IMR-90 (cell line): Measurements from ENCODE around the gene RPTOR. TPM values are rescaled to one million over a fixed set of nuclear protein-coding genes. Genes with fewer than 3 reads are reported as not detected.
A peak's percentile ranks its signal among the peaks of the same experiment; 100 is the strongest.

Experiments used
- ATAC-seq: fragments of 200-7000 bp; cut with Tn5 transposase; 2 replicates; pipeline ENCODE4 v1.9.1; 2020; ENCODE audit warnings: low read depth, mild to moderate bottlenecking, moderate library complexity
- BruUV-seq: library from RNA; stranded (reverse); fragments of 400-500 nt; replicated peaks from 2 replicates; lab custom pipeline; 2021; lab: Mats Ljungman, UMichigan
- CTCF ChIA-PET: fragments of 300-600 bp; formaldehyde crosslinking; extraction: SDS; loops from one replicate; lab custom pipeline; 2021; ENCODE audit warnings: antibody characterized with exemption; lab: Yijun Ruan, JAX
- POLR2A ChIA-PET: fragments of 300-600 bp; sonication (Branson Sonifier 250); formaldehyde crosslinking; loops from one replicate; lab custom pipeline; 2022; ENCODE audit warnings: antibody characterized with exemption; ENCODE audit not compliant: unreplicated experiment; lab: Charles Lee
- DNase-seq: peaks from one replicate; pipeline ENCODE4 v3.0.0; 2013
- H2AFZ ChIP-seq: replicated peaks from 2 replicates; pipeline ENCODE3; 2013; ENCODE audit warnings: low read length, mild to moderate bottlenecking; ENCODE audit not compliant: poor library complexity
- H2AK5ac ChIP-seq: 2 replicates; pipeline ENCODE4 v1.6.1; 2013; ENCODE audit warnings: low read depth, low read length, inconsistent platforms
- H2AK9ac ChIP-seq: replicated peaks from 2 replicates; pipeline ENCODE3; 2013; ENCODE audit warnings: mild to moderate bottlenecking, low read depth, low read length, moderate library complexity; ENCODE audit not compliant: poor library complexity
- H2BK120ac ChIP-seq: 2 replicates; pipeline ENCODE4 v1.6.1; 2013; ENCODE audit warnings: low read depth, low read length, inconsistent platforms
- H2BK15ac ChIP-seq: 3 replicates; pipeline ENCODE4 v1.6.1; 2013; ENCODE audit warnings: low read depth, low read length, inconsistent platforms
- H2BK20ac ChIP-seq: 2 replicates; pipeline ENCODE4 v1.6.1; 2013; ENCODE audit warnings: low read depth, mild to moderate bottlenecking, inconsistent platforms, low read length, moderate library complexity
- H2BK5ac ChIP-seq: 2 replicates; pipeline ENCODE4 v1.6.1; 2013; ENCODE audit warnings: mild to moderate bottlenecking, low read depth, low read length, inconsistent platforms; ENCODE audit not compliant: poor library complexity, severe bottlenecking
- H3K14ac ChIP-seq: replicated peaks from 2 replicates; pipeline ENCODE4 v1.6.1; 2013; ENCODE audit warnings: low read depth, low read length, inconsistent platforms
- H3K18ac ChIP-seq: 2 replicates; pipeline ENCODE4 v1.6.1; 2013; ENCODE audit warnings: low read depth, low read length, control low read depth
- H3K23ac ChIP-seq: 2 replicates; pipeline ENCODE4 v1.6.1; 2013; ENCODE audit warnings: low read depth, low read length, inconsistent platforms
- H3K27ac ChIP-seq: 2 replicates; pipeline ENCODE4 v1.5.1; 2013; ENCODE audit warnings: mild to moderate bottlenecking, control low read depth, low read length; ENCODE audit not compliant: insufficient read depth
- H3K27me3 ChIP-seq: 2 replicates; pipeline ENCODE4 v1.6.1; 2013; ENCODE audit warnings: low read length; ENCODE audit not compliant: control insufficient read depth, insufficient read depth
- H3K36me3 ChIP-seq: 2 replicates; pipeline ENCODE4 v1.6.1; 2013; ENCODE audit warnings: low read length, mixed read lengths; ENCODE audit not compliant: control insufficient read depth, insufficient read depth
- H3K4ac ChIP-seq: 2 replicates; pipeline ENCODE4 v1.6.1; 2013; ENCODE audit warnings: low read depth, low read length, inconsistent platforms
- H3K4me1 ChIP-seq: 2 replicates; pipeline ENCODE4 v1.6.1; 2013; ENCODE audit warnings: low read length, mixed read lengths; ENCODE audit not compliant: control insufficient read depth, insufficient read depth
- H3K4me2 ChIP-seq: 2 replicates; pipeline ENCODE4 v1.6.1; 2013; ENCODE audit warnings: low read depth, mild to moderate bottlenecking, control low read depth, low read length, moderate library complexity
- H3K4me3 ChIP-seq: 2 replicates; pipeline ENCODE4 v1.5.1; 2013; ENCODE audit warnings: low read depth, mild to moderate bottlenecking, control low read depth, low read length, moderate library complexity; ENCODE audit not compliant: insufficient read depth
- H3K56ac ChIP-seq: 2 replicates; pipeline ENCODE4 v1.6.1; 2013; ENCODE audit warnings: low read length, inconsistent platforms; ENCODE audit not compliant: insufficient read depth; ENCODE audit errors: extremely low read depth
- H3K79me1 ChIP-seq, 2 experiments: 2 replicates each; pipeline ENCODE4 v1.6.1; 2013; ENCODE audit warnings: low read length in 2 of 2, inconsistent platforms in 1 of 2, low read depth in 1 of 2
- H3K9ac ChIP-seq: 2 replicates; pipeline ENCODE4 v1.6.1; 2013; ENCODE audit warnings: low read depth, low read length, control low read depth
- H3K9me1 ChIP-seq: 2 replicates; pipeline ENCODE4 v1.6.1; 2013; ENCODE audit warnings: low read length, inconsistent platforms; ENCODE audit not compliant: insufficient read depth
- H3K9me3 ChIP-seq: 2 replicates; pipeline ENCODE4 v1.6.1; 2013; ENCODE audit warnings: low read length; ENCODE audit not compliant: control insufficient read depth, insufficient read depth
- H4K20me1 ChIP-seq: 2 replicates; pipeline ENCODE4 v1.6.1; 2013; ENCODE audit warnings: low read length, inconsistent platforms; ENCODE audit not compliant: insufficient read depth
- H4K5ac ChIP-seq: 2 replicates; pipeline ENCODE4 v1.6.1; 2013; ENCODE audit warnings: mild to moderate bottlenecking, low read depth, low read length, control low read depth
- H4K8ac ChIP-seq, 2 experiments: 2 replicates each; pipeline ENCODE4 v1.6.1; 2013; ENCODE audit warnings: low read depth in 2 of 2, low read length in 2 of 2, control low read depth in 1 of 2, inconsistent platforms in 1 of 2
- H4K91ac ChIP-seq: 2 replicates; pipeline ENCODE4 v1.6.1; 2013; ENCODE audit warnings: low read depth, low read length, inconsistent platforms; ENCODE audit not compliant: insufficient read depth
- BHLHE40 ChIP-seq: fragments of 150-350 bp; IDR thresholded peaks from 2 replicates; pipeline ENCODE4 v1.6.1; 2016; ENCODE audit warnings: mild to moderate bottlenecking, low read depth, low read length
- CEBPB ChIP-seq: IDR thresholded peaks from 2 replicates; pipeline ENCODE4 v1.6.1; 2012; ENCODE audit warnings: low read depth, low read length, improper control_type of control experiment
- CHD1 ChIP-seq: IDR thresholded peaks from 2 replicates; pipeline ENCODE4 v1.6.1; 2012; ENCODE audit warnings: low read depth, low read length, improper control_type of control experiment
- FOS ChIP-seq: fragments of 150-350 bp; IDR thresholded peaks from 2 replicates; pipeline ENCODE4 v1.6.1; 2016; ENCODE audit warnings: low read depth, low read length
- MAFK ChIP-seq: IDR thresholded peaks from 2 replicates; pipeline ENCODE4 v1.6.1; 2012; ENCODE audit warnings: low read depth, low read length, improper control_type of control experiment
- MAZ ChIP-seq: IDR thresholded peaks from 2 replicates; pipeline ENCODE4 v1.6.1; 2012; ENCODE audit warnings: low read depth, mild to moderate bottlenecking, low read length, improper control_type of control experiment, moderate library complexity, borderline replicate concordance
- MXI1 ChIP-seq: IDR thresholded peaks from 2 replicates; pipeline ENCODE4 v1.6.1; 2012; ENCODE audit warnings: low read depth, mild to moderate bottlenecking, low read length, moderate library complexity, borderline replicate concordance
- NFE2L2 ChIP-seq: fragments of 150-350 bp; IDR thresholded peaks from 2 replicates; pipeline ENCODE4 v1.6.1; 2016; ENCODE audit warnings: low read depth, mild to moderate bottlenecking, low read length
- POLR2A ChIP-seq: IDR thresholded peaks from 2 replicates; pipeline ENCODE4 v1.6.1; 2012; ENCODE audit warnings: mild to moderate bottlenecking, low read depth, low read length
- RAD21 ChIP-seq: IDR thresholded peaks from 2 replicates; pipeline ENCODE4 v1.6.1; 2012; ENCODE audit warnings: low read length, improper control_type of control experiment
- RCOR1 ChIP-seq: IDR thresholded peaks from 2 replicates; pipeline ENCODE4 v1.6.1; 2012; ENCODE audit warnings: mild to moderate bottlenecking, low read length, improper control_type of control experiment; ENCODE audit not compliant: insufficient replicate concordance
- RFX5 ChIP-seq: IDR thresholded peaks from 2 replicates; pipeline ENCODE4 v1.8.0; 2012; ENCODE audit warnings: low read depth, mild to moderate bottlenecking, low read length, moderate library complexity
- SMC3 ChIP-seq: fragments of 150-350 bp; IDR thresholded peaks from 2 replicates; pipeline ENCODE4 v1.6.1; 2016; ENCODE audit warnings: low read depth, mild to moderate bottlenecking, antibody characterized with exemption, low read length, moderate library complexity
- USF2 ChIP-seq: fragments of 150-350 bp; IDR thresholded peaks from 2 replicates; pipeline ENCODE4 v1.6.1; 2017; ENCODE audit warnings: mild to moderate bottlenecking, antibody characterized with exemption, low read length, low read depth
- WGBS, 2 experiments: methylation state at CpG; one replicate each; pipeline versions ENCODE4 v1.1.5 to v1.1.7; 2013; ENCODE audit warnings: missing lambda C conversion rate in 2 of 2; ENCODE audit not compliant: insufficient read length in 1 of 2; ENCODE audit errors: extremely low coverage in 2 of 2; 5-methylcytosine and 5-hydroxymethylcytosine counted together
- dilution Hi-C: fragments of 300-500 bp; cut with HindIII; formaldehyde crosslinking; loops from one replicate; pipeline ENCODE4 v1.14.3; 2018; ENCODE audit warnings: low sequenced_read_pairs; ENCODE audit not compliant: unreplicated experiment
- in situ Hi-C: fragments of 300-500 bp; cut with MboI; formaldehyde crosslinking; loops from 3 replicates; pipeline ENCODE4 v1.14.3; 2019; ENCODE audit warnings: low sequenced_read_pairs, inconsistent platforms, mixed read lengths
- intact Hi-C: fragments of 100-400 bp; cut with micrococcal nuclease; formaldehyde crosslinking; loops from 2 replicates; pipeline ENCODE4 v1.10.0; 2022
- polyA plus RNA-seq, 3 experiments: library from polyadenylated mRNA; depleted of rRNA; stranded (reverse); fragments of >200 nt; gene quantifications; 2 replicates each; pipeline ENCODE4 v1.2.3, GENCODE V29; 2012; ENCODE audit warnings: low replicate concordance in 1 of 3
- total RNA-seq: library from RNA; depleted of rRNA; stranded (reverse); fragments of >200 nt; gene quantifications from 2 replicates; pipeline ENCODE4 v1.2.3, GENCODE V29; 2012

Gene RPTOR
- total and polyA plus RNA-seq, 2 of the 4 experiments (the other 2 are of a cell fraction) = 10.8 to 14.7 TPM

- H3K23ac ChIP-seq = peak overlapping the region; percentile 71; the same call in 1 of the 2 replicates
- no peak for TF ChIP-seq POLR2A
- TF ChIP-seq RFX5 = no peak
- no peak for TF ChIP-seq CHD1
- TF ChIP-seq RAD21 = no peak
- no peak for TF ChIP-seq MAFK
- no peak for TF ChIP-seq NFE2L2
- TF ChIP-seq CEBPB = no peak
- TF ChIP-seq FOS = no peak
- TF ChIP-seq MXI1 = no peak
- no peak for TF ChIP-seq MAZ
- no peak for TF ChIP-seq SMC3
- TF ChIP-seq USF2 = no peak
- TF ChIP-seq RCOR1 = no peak
- no peak for TF ChIP-seq BHLHE40
- in situ Hi-C loops (no loop called here), intact Hi-C loops (no loop called here), dilution Hi-C loops (no loop called here)
- H2BK15ac ChIP-seq = peak overlapping the region; percentile 84; the same call in 2 of the 3 replicates
- CTCF ChIA-PET = interaction anchor here (0.7 kb wide), 1 partner anchor 191 kb away, joined by 4 read pairs; no protein-coding TSS in a partner anchor
- no peaks in the 10 kb centered on the region for H3K27me3 ChIP-seq
- no peak overlapping the region for H2AFZ ChIP-seq
- peak overlapping the region; percentile 93 for H2BK20ac ChIP-seq
- H3K36me3 ChIP-seq = peaks cover under 1% of the 10 kb centered on the region; the same call in 1 of the 2 replicates
- peaks cover 29% of the 10 kb centered on the region for H3K4me1 ChIP-seq
- H3K79me1 ChIP-seq = peaks cover 27 to 85% of the 10 kb centered on the region in 2 experiments
- WGBS, 2 experiments = no CpG with 5 or more reads among the region's 6 CpGs
- H4K8ac ChIP-seq = peak overlapping the region; percentile 27 to 90; a peak in 3 of 4 replicates
- H3K9me3 ChIP-seq = no peaks in the 10 kb centered on the region
- H3K4me3 ChIP-seq = no peak overlapping the region
- no peak overlapping the region for H3K4me2 ChIP-seq
- H2BK120ac ChIP-seq = peak overlapping the region; percentile 93
- DNase-seq (no peak), ATAC-seq (no peak)
- H3K27ac ChIP-seq = peak overlapping the region; percentile 83
- POLR2A ChIA-PET = no interaction called here
- H2AK5ac ChIP-seq = peak overlapping the region; percentile 99
- H2BK5ac ChIP-seq = peak overlapping the region; percentile 95
- H3K9me1 ChIP-seq = peaks cover 32% of the 10 kb centered on the region
- peak overlapping the region; percentile 67 for H3K18ac ChIP-seq
- peak overlapping the region; percentile 85 for H4K5ac ChIP-seq
- no peak overlapping the region for H2AK9ac ChIP-seq
- no peaks in the 10 kb centered on the region for H4K20me1 ChIP-seq
- H3K14ac ChIP-seq = peak overlapping the region; percentile 45
- no TSS peak for BruUV-seq
- peak overlapping the region; percentile 69 for H4K91ac ChIP-seq
- H3K9ac ChIP-seq = no peak overlapping the region
- peak overlapping the region; percentile 95 for H3K4ac ChIP-seq
- H3K56ac ChIP-seq = no peak overlapping the region
These were observed 239.3 kb downstream of the RPTOR start for GRCh38 chr17:80783971-80784370.
